Measurements from ENCODE around the gene NR2C2AP. TPM values are rescaled to one million over a fixed set of nuclear protein-coding genes. Genes with fewer than 3 reads are reported as not detected.
"Not testable (repeated sequence)": the region's sequence is repeated elsewhere in the genome, so short reads cannot be mapped to it uniquely, and the experiment has no call there.

Gene NR2C2AP
- total RNA-seq, 1 experiment from 2014 or later = 63.1 TPM

DNA sequence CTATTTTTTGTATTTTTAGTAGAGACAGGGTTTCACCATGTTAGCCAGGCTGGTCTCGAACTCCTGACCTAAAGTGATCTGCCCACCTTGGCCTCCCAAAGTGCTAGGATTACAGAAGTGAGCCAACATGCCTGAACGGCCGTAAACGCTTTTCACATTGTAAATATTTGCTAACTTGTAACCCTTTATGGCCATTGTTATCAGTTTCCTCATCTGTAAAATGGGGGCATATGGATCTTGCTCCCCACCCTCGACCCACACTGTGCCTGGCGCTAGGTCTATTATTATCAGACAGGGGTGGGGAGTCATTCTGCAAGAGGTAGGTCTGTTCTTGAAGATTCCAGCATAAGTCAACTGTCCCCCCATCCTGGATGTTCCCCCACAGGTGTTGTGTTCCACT, 20.4 kb upstream of the NR2C2AP start:
- peaks cover 92% of the 10 kb centered on the region for H3K27me3 ChIP-seq
- H3K36me3 ChIP-seq = no peaks in the 10 kb centered on the region
- H3K4me3 ChIP-seq = no peak overlapping the region
- no peak for DNase-seq
- no peaks in the 10 kb centered on the region for H3K9me3 ChIP-seq

DNA sequence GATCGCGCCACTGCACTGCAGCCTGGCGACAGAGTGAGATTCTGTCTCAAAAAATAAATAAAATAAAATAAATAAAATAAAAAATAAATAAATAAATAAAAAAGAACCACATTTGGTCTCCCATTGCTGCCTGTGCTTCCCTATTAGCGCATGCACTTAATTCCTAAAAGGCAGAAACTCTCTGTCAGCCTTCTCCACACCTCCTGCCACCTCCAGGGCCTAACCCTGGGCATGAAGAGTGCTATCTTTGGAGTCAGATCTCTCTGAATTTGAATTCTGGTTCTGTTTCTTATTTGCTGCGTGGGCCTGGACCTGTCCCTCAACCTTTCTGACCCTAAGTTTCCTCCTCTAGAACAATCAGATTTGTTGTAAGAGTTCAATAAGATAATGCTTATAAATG, 19.8 kb upstream of the NR2C2AP start:
- H3K27me3 ChIP-seq = peaks cover 90% of the 10 kb centered on the region
- 0 out of 2 replicates have a peak, but pooled peaks cover under 1% of the 10 kb centered on the region for H3K9me3 ChIP-seq
- no peak overlapping the region for H3K4me3 ChIP-seq
- no peaks in the 10 kb centered on the region for H3K36me3 ChIP-seq
- no peak for DNase-seq

DNA sequence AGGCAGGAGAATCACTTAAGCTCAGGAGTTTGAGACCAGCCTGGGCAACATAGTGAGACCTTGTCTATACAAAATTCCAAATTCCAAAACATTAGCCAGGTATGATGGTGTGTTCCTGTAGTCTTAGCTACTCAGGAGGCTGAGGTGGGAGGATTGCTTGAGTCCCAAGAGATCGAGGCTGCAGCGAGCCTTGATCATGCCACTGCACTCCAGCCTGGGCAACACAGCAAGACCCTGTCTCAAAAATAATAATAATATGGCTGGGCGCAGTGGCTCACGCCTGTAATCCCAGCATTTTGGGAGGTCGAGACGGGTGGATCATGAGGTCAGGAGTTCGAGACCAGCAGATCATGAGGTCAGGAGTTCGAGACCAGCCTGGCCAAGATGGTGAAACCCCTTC, 17.8 kb upstream of the NR2C2AP start:
- H3K4me3 ChIP-seq, DNase-seq, H3K36me3 ChIP-seq, H3K9me3 ChIP-seq: not testable (repeated sequence)
- H3K27me3 ChIP-seq = peaks cover 90% of the 10 kb centered on the region

GRCh38 chr19:19218911-19219310, 15.7 kb upstream of the NR2C2AP start:
- DNase-seq = no peak
- H3K27me3 ChIP-seq = peaks cover 90% of the 10 kb centered on the region
- H3K36me3 ChIP-seq = no peaks in the 10 kb centered on the region
- no peak overlapping the region for H3K4me3 ChIP-seq
- H3K9me3 ChIP-seq = peaks cover 8% of the 10 kb centered on the region; the same call in 1 of the 2 replicates

DNA sequence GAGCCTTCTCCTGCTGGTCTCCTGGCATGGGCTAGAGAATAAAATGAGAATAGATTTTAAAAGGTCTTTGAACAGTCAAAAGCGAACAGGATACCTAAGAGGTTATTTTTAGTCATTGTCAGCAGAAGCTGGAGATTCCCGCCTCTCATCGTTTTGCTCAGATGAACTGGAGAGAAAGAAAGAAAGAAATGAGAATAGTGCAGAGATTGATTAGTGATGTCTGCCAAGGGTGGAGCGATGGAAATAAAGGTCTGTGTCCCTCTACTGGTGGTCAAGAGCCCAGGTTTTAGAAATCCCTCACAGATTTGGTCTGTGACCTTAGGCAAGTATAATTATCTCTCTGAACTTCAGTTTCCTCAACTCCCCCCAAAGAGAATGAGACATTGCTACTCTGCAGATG, 13.9 kb upstream of the NR2C2AP start:
- Histone ChIP-seq H3K27me3 (peaks cover 93% of the 10 kb centered on the region), H3K9me3 (peaks cover 8% of the 10 kb centered on the region; the same call in 1 of the 2 replicates), H3K4me3 (no peak overlapping the region), H3K36me3 (no peaks in the 10 kb centered on the region)
- DNase-seq = no peak

GRCh38 chr19:19215792-19216191, 12.6 kb upstream of the NR2C2AP start:
- H3K4me3 ChIP-seq = no peak overlapping the region
- DNase-seq = no peak

DNA sequence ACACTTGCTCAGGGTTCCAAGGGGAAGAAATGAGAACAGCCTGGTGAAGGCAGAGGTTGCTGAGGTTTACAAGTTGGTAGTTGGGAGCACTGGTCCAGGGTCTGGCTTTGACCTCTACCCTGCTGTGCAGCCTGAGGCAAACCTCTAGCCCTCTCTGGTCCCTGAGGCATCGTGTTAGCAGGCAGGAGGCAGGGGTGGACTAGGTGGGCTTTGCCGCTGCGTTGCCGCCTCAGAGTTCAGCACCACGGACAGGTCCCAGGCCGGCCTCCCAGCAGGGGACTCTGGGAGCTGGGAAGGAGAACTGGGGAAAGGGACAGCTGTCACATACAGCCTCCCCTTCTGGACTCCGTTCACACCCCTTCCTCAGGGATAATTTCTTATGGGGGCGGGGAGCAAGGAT, 11.7 kb upstream of the NR2C2AP start:
- peak; percentile 62 for DNase-seq
- H3K9me3 ChIP-seq = peaks cover 8% of the 10 kb centered on the region; the same call in 1 of the 2 replicates
- no peaks in the 10 kb centered on the region for H3K36me3 ChIP-seq
- peaks cover 94% of the 10 kb centered on the region for H3K27me3 ChIP-seq
- no peak overlapping the region for H3K4me3 ChIP-seq

More at GRCh38 chr19:19215792-19216191, 12.6 kb upstream of the NR2C2AP start:
- peaks cover 92% of the 10 kb centered on the region for H3K27me3 ChIP-seq
- H3K9me3 ChIP-seq = peaks cover 8% of the 10 kb centered on the region; the same call in 1 of the 2 replicates
- no peaks in the 10 kb centered on the region for H3K36me3 ChIP-seq

DNA sequence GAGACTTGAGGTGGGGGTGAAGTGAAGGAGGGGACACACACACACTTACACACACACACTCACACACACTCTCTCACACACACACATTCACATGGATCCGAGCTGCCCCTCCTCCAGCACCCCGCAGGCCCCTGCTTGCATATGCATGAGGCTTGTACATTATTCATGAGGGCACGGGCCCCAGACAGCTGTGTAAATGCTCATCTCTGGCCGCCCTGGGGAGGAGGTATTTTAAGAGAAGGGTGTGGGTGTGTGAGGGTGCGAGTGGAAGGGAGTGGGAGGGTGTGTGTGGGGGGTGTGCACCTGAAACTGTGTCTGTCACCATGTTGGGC, 10.9 kb upstream of the NR2C2AP start:
- Histone ChIP-seq H3K4me3 (no peak overlapping the region), H3K36me3 (no peaks in the 10 kb centered on the region), H3K27me3 (peaks cover 97% of the 10 kb centered on the region), H3K9me3 (peaks cover 8% of the 10 kb centered on the region; the same call in 1 of the 2 replicates)
- DNase-seq = no peak

DNA sequence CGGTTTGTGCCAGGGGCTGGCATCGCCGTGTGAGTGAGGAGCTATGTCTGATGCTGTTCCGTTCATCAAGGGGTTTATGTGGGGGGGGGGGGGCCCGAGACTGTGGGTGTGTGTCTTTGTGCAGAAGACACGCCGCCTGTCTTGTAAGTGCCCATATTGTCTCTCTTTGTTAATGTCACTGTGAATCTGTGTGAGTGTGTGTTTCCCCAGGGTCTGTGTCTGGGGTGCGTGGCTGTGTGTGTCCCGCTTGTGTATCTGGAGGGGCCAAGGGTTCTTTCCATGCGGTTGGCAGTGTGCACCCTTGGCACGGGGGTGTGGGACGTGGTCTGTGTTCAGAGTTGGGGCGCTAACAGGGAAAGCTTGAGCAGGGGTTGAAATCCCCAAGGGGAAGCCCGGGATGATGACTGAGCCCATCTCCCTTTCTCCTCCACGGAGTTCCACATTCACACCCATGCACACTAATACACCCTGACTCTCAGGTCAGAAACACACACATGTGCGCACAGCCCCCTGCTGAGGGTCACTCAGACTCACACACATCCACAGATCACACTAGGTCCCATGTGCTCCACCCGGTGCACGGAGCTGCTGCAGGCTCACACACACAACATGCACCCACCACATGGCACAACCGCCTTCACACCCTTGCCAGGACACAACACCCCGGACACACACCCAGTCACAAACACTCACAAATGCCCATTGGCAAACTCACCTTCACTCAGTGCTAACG, 10.4 kb upstream of the NR2C2AP start:
- DNase-seq = no peak

DNA sequence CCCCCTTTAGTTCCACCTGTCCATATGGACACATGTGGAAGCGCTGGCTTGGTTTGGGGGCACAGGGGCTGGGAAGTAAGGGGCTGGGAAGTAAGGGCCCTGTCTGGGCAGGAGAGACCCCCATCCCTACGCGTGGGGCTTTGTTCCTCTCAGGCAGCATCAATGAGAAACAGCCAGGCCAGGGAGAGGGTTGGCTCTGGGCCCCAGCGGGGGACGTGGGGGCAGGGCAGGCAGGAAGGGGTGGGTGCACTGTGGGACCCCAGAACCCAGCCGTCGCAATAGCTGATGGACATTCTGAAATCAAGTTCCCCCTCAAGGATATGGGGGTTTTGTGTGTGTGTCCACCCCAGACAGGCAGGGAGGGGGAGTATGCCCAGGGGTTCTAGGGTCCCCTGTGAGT, 9.7 kb upstream of the NR2C2AP start:
- H3K36me3 ChIP-seq = no peaks in the 10 kb centered on the region
- H3K9me3 ChIP-seq = peaks cover 7% of the 10 kb centered on the region; the same call in 1 of the 2 replicates
- H3K27me3 ChIP-seq = peaks cover 94% of the 10 kb centered on the region
- no peak for DNase-seq
- H3K4me3 ChIP-seq = no peak overlapping the region

More for the DNA sequence above, 10.4 kb upstream of the NR2C2AP start:
- H3K36me3 ChIP-seq = no peaks in the 10 kb centered on the region
- H3K4me3 ChIP-seq = no peak overlapping the region
- peaks cover 97% of the 10 kb centered on the region for H3K27me3 ChIP-seq
- H3K9me3 ChIP-seq = peaks cover 8% of the 10 kb centered on the region; the same call in 1 of the 2 replicates

DNA sequence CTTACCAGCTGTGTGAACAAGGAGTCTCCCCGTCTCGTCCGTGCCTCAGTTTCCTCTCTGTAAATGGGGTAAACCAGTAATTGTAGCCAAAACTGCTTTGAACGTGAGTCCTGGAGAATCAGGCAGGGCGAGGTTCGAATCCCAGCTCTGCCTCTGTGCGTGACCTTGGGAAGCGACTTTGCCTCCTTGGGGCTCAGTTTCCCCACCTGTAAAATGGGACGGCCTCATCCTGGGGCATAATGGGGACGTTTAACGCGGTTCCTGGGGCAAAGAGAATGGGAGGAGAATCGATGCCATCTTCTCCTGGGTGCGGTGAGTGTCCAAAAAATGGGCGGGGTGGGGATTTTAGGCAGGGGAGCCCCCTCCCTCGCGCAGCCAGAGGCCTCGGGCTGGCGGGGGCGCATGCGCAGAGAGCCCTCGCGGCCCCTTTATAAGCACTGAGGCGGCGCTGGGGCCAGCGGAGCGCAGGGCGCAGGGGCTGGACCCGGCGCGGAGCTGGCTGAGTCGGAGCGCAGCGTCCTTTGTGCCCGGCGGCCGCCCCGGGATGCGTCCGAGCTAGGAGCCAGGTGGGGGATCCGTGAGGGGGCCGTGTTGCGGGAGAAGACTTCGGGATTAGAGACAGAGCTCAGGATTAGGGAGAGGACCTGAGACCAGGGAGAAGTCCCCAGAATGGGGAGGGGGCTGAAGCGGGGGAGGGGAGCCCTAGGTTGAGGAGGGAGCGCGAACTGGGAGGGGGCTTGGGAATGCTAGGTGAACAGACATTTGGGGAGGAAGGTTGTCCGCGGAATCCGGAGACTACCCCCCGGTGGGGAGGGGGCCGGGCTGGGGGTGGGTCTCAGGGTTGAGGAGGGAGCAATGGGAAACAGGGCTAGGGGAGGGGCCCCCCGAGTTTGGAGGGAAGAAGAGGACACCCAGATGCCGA, 8.5 kb upstream of the NR2C2AP start, which contains the start of gene NCAN:
Gene NCAN (plus strand): TSS at position 460 of the 922 bp plus-strand sequence. CDS start 4,996 bp downstream, outside the sequence.
- H3K4me3 ChIP-seq = no peak within 1 kb of the TSS
- no peaks in the 10 kb centered on the region for H3K36me3 ChIP-seq
- no peak for DNase-seq
- no peaks in the 10 kb centered on the region for H3K9me3 ChIP-seq
- H3K27me3 ChIP-seq = peaks cover 83% of the 10 kb centered on the region

GRCh38 chr19:19209372-19209771, 6.2 kb upstream of the NR2C2AP start:
- no peaks in the 10 kb centered on the region for H3K36me3 ChIP-seq
- no peaks in the 10 kb centered on the region for H3K9me3 ChIP-seq
- no peak overlapping the region for H3K4me3 ChIP-seq
- H3K27me3 ChIP-seq = peaks cover 75% of the 10 kb centered on the region
- no peak for DNase-seq

- H3K36me3 ChIP-seq = no peaks in the 10 kb centered on the region; the same call in 1 of the 2 replicates
- peaks cover 60% of the 10 kb centered on the region for H3K27me3 ChIP-seq
- DNase-seq = peak; percentile 32
- H3K9me3 ChIP-seq = no peaks in the 10 kb centered on the region
- no peak overlapping the region for H3K4me3 ChIP-seq
Measured at GRCh38 chr19:19207637-19208572, 4.7 kb upstream of the NR2C2AP start.

DNA sequence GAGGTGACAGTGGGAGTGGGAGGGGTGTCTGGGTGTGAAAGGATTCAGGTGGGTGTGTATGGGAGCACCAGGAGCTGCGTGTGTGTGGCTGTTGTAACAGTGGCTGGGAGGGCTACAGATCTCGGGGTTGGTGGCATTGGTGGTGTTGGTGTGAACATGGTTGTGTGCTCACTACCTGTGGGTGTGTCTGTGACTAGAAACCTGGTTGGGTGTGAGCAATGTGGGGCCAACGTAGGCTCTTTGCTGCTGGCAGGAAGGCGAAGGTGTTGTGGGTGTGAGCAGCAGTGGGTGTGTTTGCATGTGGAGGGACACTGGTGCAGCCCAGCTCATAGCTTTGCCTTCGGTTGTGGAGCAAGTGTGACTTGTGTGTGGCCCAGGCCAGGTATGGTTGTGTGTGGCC, 3.7 kb upstream of the NR2C2AP start:
- Histone ChIP-seq H3K9me3 (no peaks in the 10 kb centered on the region), H3K4me3 (no peak overlapping the region), H3K36me3 (peaks cover 5% of the 10 kb centered on the region), H3K27me3 (peaks cover 50% of the 10 kb centered on the region)
- no peak for DNase-seq

- peak; percentile 28 for DNase-seq
- Histone ChIP-seq H3K36me3 (peaks cover 14% of the 10 kb centered on the region), H3K4me3 (no peak overlapping the region), H3K9me3 (no peaks in the 10 kb centered on the region), H3K27me3 (peaks cover 39% of the 10 kb centered on the region)
Measured at GRCh38 chr19:19205416-19206410, 2.5 kb upstream of the NR2C2AP start.
